ENCODE measurements around the gene ZFYVE26.
"Not testable (repeated sequence)": the region's sequence is repeated elsewhere in the genome, so short reads cannot be mapped to it uniquely, and the experiment has no call there.

ZFYVE26 gene

GRCh38 chr14:67709796-67710195 lies 106.6 kb downstream of the ZFYVE26 start:
- H3K4me1 ChIP-seq (ENCODE audit: control insufficient read depth, insufficient read depth, low read length); H3K9me3 ChIP-seq (ENCODE audit: control insufficient read depth, insufficient read depth, low read depth, low read length); H3K4me3 ChIP-seq (ENCODE audit: low read depth, low read length); H3K27ac ChIP-seq (ENCODE audit: extremely low read depth, low read depth, low read length); POLR2A ChIA-PET; H3K36me3 ChIP-seq (ENCODE audit: control insufficient read depth in 2 of 2, insufficient read depth in 1 of 2, low read length in 2 of 2): not testable (repeated sequence)
- CTCF ChIA-PET, result interaction anchor here (0.8 kb wide), 1 partner anchor 10 kb away, joined by 3 read pairs; no protein-coding TSS in a partner anchor

DNA sequence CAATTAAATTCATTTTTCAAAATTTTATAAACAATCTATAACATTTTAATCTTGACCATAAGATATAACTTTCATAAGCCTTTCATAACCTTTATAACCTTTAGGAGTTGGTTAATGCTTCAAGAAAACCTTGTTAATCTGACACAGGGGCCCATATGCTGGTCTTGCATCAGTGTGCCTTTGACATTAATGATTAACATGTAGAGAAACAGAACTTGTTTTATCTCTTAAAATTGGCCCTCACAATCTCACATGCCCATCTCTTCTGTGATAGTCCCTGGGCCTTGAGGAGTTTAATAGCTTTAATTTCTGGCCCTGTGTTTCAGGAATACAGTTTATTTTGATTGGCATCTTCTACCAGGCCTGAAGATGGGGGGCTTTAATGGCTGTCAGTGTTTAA lies 107.0 kb downstream of the ZFYVE26 start:
- H3K9me3 ChIP-seq (ENCODE audit: control insufficient read depth, insufficient read depth, low read depth, low read length); H3K27ac ChIP-seq (ENCODE audit: extremely low read depth, low read depth, low read length); H3K4me1 ChIP-seq (ENCODE audit: control insufficient read depth, insufficient read depth, low read length); POLR2A ChIA-PET; H3K36me3 ChIP-seq (ENCODE audit: control insufficient read depth in 2 of 2, insufficient read depth in 1 of 2, low read length in 2 of 2); H3K4me3 ChIP-seq (ENCODE audit: low read depth, low read length): not testable (repeated sequence)
- CTCF ChIA-PET, result interaction anchor here (1.1 kb wide), 1 partner anchor 183 kb away, joined by 3 read pairs; no protein-coding TSS in a partner anchor

DNA sequence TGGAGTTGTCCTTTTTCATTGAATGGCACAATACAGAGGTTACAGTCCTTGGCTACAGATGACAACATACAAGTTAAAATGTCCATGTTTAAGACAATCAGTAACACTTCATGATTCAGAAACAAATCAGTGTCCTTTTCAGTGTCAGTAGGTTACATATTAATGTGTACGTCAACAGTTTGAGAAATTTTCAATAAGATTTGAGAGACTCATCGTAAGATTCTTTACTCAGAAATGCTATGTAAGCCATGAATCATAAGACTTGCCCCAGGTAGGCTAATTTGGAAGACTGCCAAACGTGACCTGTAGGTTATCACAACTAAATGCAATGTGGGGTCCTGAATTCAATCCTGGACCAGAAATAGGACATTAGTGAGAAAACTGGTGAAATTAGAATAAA lies 111.2 kb downstream of the ZFYVE26 start:
- Histone ChIP-seq H3K4me3 (ENCODE audit: low read depth, low read length) (no peak overlapping the region), H3K4me1 (ENCODE audit: control insufficient read depth, insufficient read depth, low read length) (no peaks in the 10 kb centered on the region), H3K36me3 (ENCODE audit: control insufficient read depth in 2 of 2, insufficient read depth in 1 of 2, low read length in 2 of 2) (no peaks in the 10 kb centered on the region), H3K9me3 (ENCODE audit: control insufficient read depth, insufficient read depth, low read depth, low read length) (no peaks in the 10 kb centered on the region), H3K27ac (ENCODE audit: extremely low read depth, low read depth, low read length) (no peak overlapping the region)
- ChIA-PET POLR2A (interaction anchor here (1.3 kb wide), 1 partner anchor 10 kb away, joined by 12 read pairs; the partner anchor contains the start of gene RDH11), CTCF (interaction anchor here (0.6 to 7.9 kb wide), 40 partner anchors 9 to 1346 kb away, joined by 3 to 131 read pairs (median 6); partner anchors contain the start of genes ARG2, PIGH and RDH11)
- TF ChIP-seq GLI4 (tag by site-specific recombination; IDR thresholded peaks at IDR 0.05), result no peak
- TF ChIP-seq SP7 (tag by site-specific recombination; IDR thresholded peaks at IDR 0.05), result no peak
- no peak for TF ChIP-seq SCRT2 (tag by site-specific recombination; IDR thresholded peaks at IDR 0.05)
- no peak for TF ChIP-seq ZNF776 (tag by site-specific recombination; IDR thresholded peaks at IDR 0.05; ENCODE audit: borderline replicate concordance)
- TF ChIP-seq KLF9 (tag by site-specific recombination; IDR thresholded peaks at IDR 0.05; ENCODE audit: low read depth), result no peak
- no peak for TF ChIP-seq ZNF10 (tag by site-specific recombination; IDR thresholded peaks at IDR 0.05)
- no peak for TF ChIP-seq BCL11B (tag by site-specific recombination; IDR thresholded peaks at IDR 0.05; ENCODE audit: low read depth)
- no peak for TF ChIP-seq ZNF837 (tag by site-specific recombination; IDR thresholded peaks at IDR 0.05)
- TF ChIP-seq ZNF792 (tag by site-specific recombination; IDR thresholded peaks at IDR 0.05), result no peak
- no peak for TF ChIP-seq ZNF677 (tag by site-specific recombination; IDR thresholded peaks at IDR 0.05)
- TF ChIP-seq ZNF114 (tag by site-specific recombination; IDR thresholded peaks at IDR 0.05), result no peak

- Histone ChIP-seq H3K36me3 (ENCODE audit: control insufficient read depth in 2 of 2, insufficient read depth in 1 of 2, low read length in 2 of 2) (no peaks in the 10 kb centered on the region), H3K4me3 (ENCODE audit: low read depth, low read length) (no peak overlapping the region), H3K27ac (ENCODE audit: extremely low read depth, low read depth, low read length) (no peak overlapping the region), H3K4me1 (ENCODE audit: control insufficient read depth, insufficient read depth, low read length) (no peaks in the 10 kb centered on the region), H3K9me3 (ENCODE audit: control insufficient read depth, insufficient read depth, low read depth, low read length) (no peaks in the 10 kb centered on the region)
- ChIA-PET CTCF (interaction anchor here (0.6 to 7.9 kb wide), 67 partner anchors 10 to 1354 kb away, joined by 3 to 131 read pairs (median 5); partner anchors contain the start of genes ARG2, PIGH, RDH11 and VTI1B), POLR2A (interaction anchor here (0.9 to 1.3 kb wide), 5 partner anchors 9 to 276 kb away, joined by 3 to 12 read pairs (median 3); partner anchors contain the start of genes PIGH, PLEKHH1 and RDH11)
- TF ChIP-seq, protein P1, sequence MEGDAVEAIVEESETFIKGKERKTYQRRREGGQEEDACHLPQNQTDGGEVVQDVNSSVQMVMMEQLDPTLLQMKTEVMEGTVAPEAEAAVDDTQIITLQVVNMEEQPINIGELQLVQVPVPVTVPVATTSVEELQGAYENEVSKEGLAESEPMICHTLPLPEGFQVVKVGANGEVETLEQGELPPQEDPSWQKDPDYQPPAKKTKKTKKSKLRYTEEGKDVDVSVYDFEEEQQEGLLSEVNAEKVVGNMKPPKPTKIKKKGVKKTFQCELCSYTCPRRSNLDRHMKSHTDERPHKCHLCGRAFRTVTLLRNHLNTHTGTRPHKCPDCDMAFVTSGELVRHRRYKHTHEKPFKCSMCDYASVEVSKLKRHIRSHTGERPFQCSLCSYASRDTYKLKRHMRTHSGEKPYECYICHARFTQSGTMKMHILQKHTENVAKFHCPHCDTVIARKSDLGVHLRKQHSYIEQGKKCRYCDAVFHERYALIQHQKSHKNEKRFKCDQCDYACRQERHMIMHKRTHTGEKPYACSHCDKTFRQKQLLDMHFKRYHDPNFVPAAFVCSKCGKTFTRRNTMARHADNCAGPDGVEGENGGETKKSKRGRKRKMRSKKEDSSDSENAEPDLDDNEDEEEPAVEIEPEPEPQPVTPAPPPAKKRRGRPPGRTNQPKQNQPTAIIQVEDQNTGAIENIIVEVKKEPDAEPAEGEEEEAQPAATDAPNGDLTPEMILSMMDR (tag by site-specific recombination; IDR thresholded peaks at IDR 0.05), result peak; percentile 54
- TF ChIP-seq SCRT1 (tag by site-specific recombination; IDR thresholded peaks at IDR 0.05; ENCODE audit: borderline replicate concordance), result peak; percentile 66; the same call in 1 of the 2 replicates
- no peak for TF ChIP-seq OVOL3 (tag by site-specific recombination; IDR thresholded peaks at IDR 0.05)
- peak; percentile 91 for TF ChIP-seq ZNF654 (tag by site-specific recombination; IDR thresholded peaks at IDR 0.05; ENCODE audit: low read depth)
- TF ChIP-seq ZNF660 (tag by site-specific recombination; IDR thresholded peaks at IDR 0.05), result peak; percentile 38; the same call in 1 of the 2 replicates
- peak; percentile 34; the same call in 1 of the 2 replicates for TF ChIP-seq ZNF266 (tag by site-specific recombination; IDR thresholded peaks at IDR 0.05; ENCODE audit: low read depth)
- peak; percentile 51; the same call in 1 of the 2 replicates for TF ChIP-seq SCRT2 (tag by site-specific recombination; IDR thresholded peaks at IDR 0.05)
- TF ChIP-seq ZIC2 (tag by site-specific recombination; IDR thresholded peaks at IDR 0.05), result no peak
These were observed 111.8 kb downstream of the ZFYVE26 start for GRCh38 chr14:67704484-67705089.
